DND-41 (cell line): Measurements from ENCODE around the gene HLA-DMB.

Source experiments
- ATAC-seq: fragments of 200-7000 bp; cut with Tn5 transposase; 3 replicates; pipeline ENCODE4 v1.9.1; 2021; ENCODE audit warnings: low read depth; ENCODE audit not compliant: insufficient read depth
- DNase-seq: peaks from one replicate; pipeline ENCODE4 v3.0.0-alpha.2; 2020
- H2AFZ ChIP-seq: 2 replicates; pipeline ENCODE4 v1.6.0; 2012; ENCODE audit warnings: low read depth, low read length
- H3K27ac ChIP-seq: 2 replicates; pipeline ENCODE4 v1.5.1; 2012; ENCODE audit warnings: low read length, inconsistent platforms
- H3K27me3 ChIP-seq: fragments of 200-600 bp; sonication (generic); 2 replicates; pipeline ENCODE4 v1.6.0; 2012; ENCODE audit warnings: low read length, mild to moderate bottlenecking, inconsistent platforms; ENCODE audit not compliant: insufficient read depth, poor library complexity
- H3K36me3 ChIP-seq: 2 replicates; pipeline ENCODE4 v1.5.1; 2012; ENCODE audit warnings: low read length, inconsistent platforms; ENCODE audit not compliant: insufficient read depth
- H3K4me1 ChIP-seq: 2 replicates; pipeline ENCODE4 v1.5.1; 2012; ENCODE audit warnings: mild to moderate bottlenecking, low read length; ENCODE audit not compliant: insufficient read depth
- H3K4me2 ChIP-seq: 2 replicates; pipeline ENCODE4 v1.6.0; 2012; ENCODE audit warnings: mild to moderate bottlenecking, moderate library complexity, low read length, inconsistent platforms; ENCODE audit not compliant: insufficient read depth
- H3K4me3 ChIP-seq, 2 experiments: fragments of 200-600 bp in 1 of 2; shearing (Covaris generic) in 1 of 2; 2 replicates each; pipeline ENCODE4 v1.5.1; 2012 to 2016; ENCODE audit warnings: inconsistent platforms in 2 of 2, low read length in 2 of 2, mild to moderate bottlenecking in 2 of 2, low read depth in 1 of 2, moderate library complexity in 1 of 2
- H3K79me2 ChIP-seq: 2 replicates; pipeline ENCODE4 v1.6.0; 2012; ENCODE audit warnings: low read length, inconsistent platforms; ENCODE audit not compliant: insufficient read depth
- H3K9ac ChIP-seq: 2 replicates; pipeline ENCODE4 v1.6.0; 2012; ENCODE audit warnings: low read depth, mild to moderate bottlenecking, inconsistent platforms, low read length, moderate library complexity
- H3K9me3 ChIP-seq: 2 replicates; pipeline ENCODE4 v1.5.1; 2012; ENCODE audit warnings: low read length, moderate library complexity, mild to moderate bottlenecking, inconsistent platforms; ENCODE audit not compliant: insufficient read depth, severe bottlenecking
- H4K20me1 ChIP-seq: 2 replicates; pipeline ENCODE4 v1.6.0; 2012; ENCODE audit warnings: low read length; ENCODE audit not compliant: insufficient read depth
- CTCF ChIP-seq: IDR thresholded peaks from 2 replicates; pipeline ENCODE4 v1.5.1; 2012; ENCODE audit warnings: borderline replicate concordance, low read length, moderate library complexity, mild to moderate bottlenecking; ENCODE audit not compliant: poor library complexity, severe bottlenecking; ENCODE audit errors: extremely low read depth
- EZH2 ChIP-seq: IDR thresholded peaks from 3 replicates; pipeline ENCODE4 v1.6.1; 2012; ENCODE audit warnings: borderline replicate concordance, low read depth, mild to moderate bottlenecking, moderate library complexity, low read length, inconsistent platforms; ENCODE audit not compliant: severe bottlenecking

HLA-DMB gene

GRCh38 chr6:32970413-32971241 lies 29.8 kb upstream of the HLA-DMB start:
- no peak for TF ChIP-seq EZH2
- no peak for TF ChIP-seq CTCF
- peak overlapping the region; percentile 96 for H3K27ac ChIP-seq
- H3K27me3 ChIP-seq = no peaks in the 10 kb centered on the region
- H3K4me2 ChIP-seq = peak overlapping the region; percentile 70
- H3K36me3 ChIP-seq = peaks cover 48% of the 10 kb centered on the region
- peaks cover 35% of the 10 kb centered on the region for H4K20me1 ChIP-seq
- peaks cover 41% of the 10 kb centered on the region for H3K4me1 ChIP-seq
- H3K9me3 ChIP-seq = no peaks in the 10 kb centered on the region
- peak; percentile 0; the same call in 1 of the 3 replicates for ATAC-seq
- peak overlapping the region; percentile 53 to 62 for H3K4me3 ChIP-seq
- H2AFZ ChIP-seq = no peak overlapping the region
- peaks cover 91% of the 10 kb centered on the region for H3K79me2 ChIP-seq
- peak; percentile 87 for DNase-seq
- H3K9ac ChIP-seq = peak overlapping the region; percentile 89

GRCh38 chr6:32969685-32970412 lies 29.0 kb upstream of the HLA-DMB start:
- H3K4me2 ChIP-seq = peak overlapping the region; percentile 70
- peak overlapping the region; percentile 89 for H3K9ac ChIP-seq
- H3K9me3 ChIP-seq = no peaks in the 10 kb centered on the region
- H3K27ac ChIP-seq = peak overlapping the region; percentile 96
- H4K20me1 ChIP-seq = peaks cover 27% of the 10 kb centered on the region
- H3K4me1 ChIP-seq = peaks cover 34% of the 10 kb centered on the region
- no peak overlapping the region for H2AFZ ChIP-seq
- DNase-seq = peak; percentile 88
- H3K36me3 ChIP-seq = peaks cover 40% of the 10 kb centered on the region
- ATAC-seq = peak; percentile 6
- H3K27me3 ChIP-seq = no peaks in the 10 kb centered on the region
- peaks cover 89% of the 10 kb centered on the region for H3K79me2 ChIP-seq
- H3K4me3 ChIP-seq = peak overlapping the region; percentile 53 to 62
- TF ChIP-seq CTCF (peak; percentile 23), EZH2 (no peak)

- peak overlapping the region; percentile 53 to 62 for H3K4me3 ChIP-seq
- peaks cover 26% of the 10 kb centered on the region for H3K4me1 ChIP-seq
- peak overlapping the region; percentile 45; the same call in 1 of the 2 replicates for H2AFZ ChIP-seq
- H3K27me3 ChIP-seq = no peaks in the 10 kb centered on the region
- H3K27ac ChIP-seq = peak overlapping the region; percentile 96
- H3K36me3 ChIP-seq = peaks cover 32% of the 10 kb centered on the region
- DNase-seq (peak; percentile 88), ATAC-seq (peak; percentile 8)
- H3K9ac ChIP-seq = peak overlapping the region; percentile 89
- no peaks in the 10 kb centered on the region for H3K9me3 ChIP-seq
- TF ChIP-seq CTCF (peak; percentile 52), EZH2 (no peak)
- H3K79me2 ChIP-seq = peaks cover 81% of the 10 kb centered on the region
- H4K20me1 ChIP-seq = peaks cover 19% of the 10 kb centered on the region
- H3K4me2 ChIP-seq = peak overlapping the region; percentile 70
Measured at GRCh38 chr6:32968867-32969684, 28.2 kb upstream of the HLA-DMB start.
